ENCODE data around the gene SLC35G6. TPM values are rescaled to one million over a fixed set of nuclear protein-coding genes. Genes with fewer than 3 reads are reported as not detected.

Gene SLC35G6
- total and polyA plus RNA-seq, 2 of the 13 experiments (the other 11 are each of a cell fraction or from before 2014, with no cell fraction given): 0.07 TPM; not detected in 1

GRCh38 chr17:7460850-7461660, 20.2 kb upstream of the SLC35G6 start:
- ATAC-seq: no peak
- Histone ChIP-seq H3K4me1 (ENCODE audit: insufficient read depth, low read length) (no peaks in the 10 kb centered on the region), H3K4me2 (ENCODE audit: low read depth, low read length) (no peak overlapping the region), H2AFZ (ENCODE audit: low read length) (no peak overlapping the region), H3K9ac (ENCODE audit: insufficient read depth, low read depth, low read length) (no peak overlapping the region), H3K27ac (ENCODE audit: extremely low read length, insufficient read depth, low read length) (no peak overlapping the region), H4K20me1 (ENCODE audit: insufficient read depth, low read length) (no peaks in the 10 kb centered on the region; the same call in 1 of the 2 replicates), H3K36me3 (replicated peaks in 1 of 2; ENCODE audit: control insufficient read depth in 1 of 2, insufficient read depth in 2 of 2, low read length in 2 of 2) (no peaks in the 10 kb centered on the region; a peak in 2 of 5 replicates), H3K27me3 (ENCODE audit: control insufficient read depth in 1 of 2, insufficient read depth in 2 of 2, low read length in 2 of 2) (no peaks in the 10 kb centered on the region), H3K9me3 (ENCODE audit: low read length) (no peaks in the 10 kb centered on the region), H3K79me2 (ENCODE audit: insufficient read depth, low read length) (no peaks in the 10 kb centered on the region), H3K4me3 (replicated peaks in 1 of 3; ENCODE audit: insufficient read depth in 1 of 3, low read depth in 2 of 3, low read length in 3 of 3) (no peak overlapping the region)
- ChIA-PET POLR2A (no interaction called here), CTCF (ENCODE audit: low intra/inter-chr PET ratio, low total read pairs) (no interaction called here)
- in situ Hi-C loops (cut with HindIII; ENCODE audit: extremely low pct_ligation_motif_present, low pct_unique_long_range_greater_than_20kb) (no loop called here), intact Hi-C loops (cut with micrococcal nuclease; ENCODE audit: unreplicated experiment) (no loop called here)
- DNase-seq (ENCODE audit: low spot score): no peak
- 97% methylated on average over 7 of the region's 7 CpGs for WGBS (ENCODE audit: low lambda C conversion rate)
- no TSS peak for BruUV-seq (replicated peaks)
- FAIRE-seq: no peak
- TF ChIP-seq GABPB1 (CRISPR knock-in tag; IDR thresholded peaks at IDR 0.05) (no peak), PAF1 (CRISPR knock-in tag; IDR thresholded peaks at IDR 0.05) (0 out of 2 replicates have a peak, but pooled peaks have one; percentile 10), POLR2A (IDR thresholded peaks at IDR 0.05; ENCODE audit: insufficient read depth in 1 of 2, low read depth in 2 of 2, low read length in 2 of 2) (peak in 1 of 2 experiments; percentile 7; a peak in 1 of 4 replicates), NFYC (CRISPR knock-in tag; IDR thresholded peaks at IDR 0.05) (no peak), POLR2G (IDR thresholded peaks at IDR 0.05; ENCODE audit: low read depth, low read length) (peak; percentile 26; the same call in 1 of the 2 replicates)
- TF ChIP-seq, protein P1, sequence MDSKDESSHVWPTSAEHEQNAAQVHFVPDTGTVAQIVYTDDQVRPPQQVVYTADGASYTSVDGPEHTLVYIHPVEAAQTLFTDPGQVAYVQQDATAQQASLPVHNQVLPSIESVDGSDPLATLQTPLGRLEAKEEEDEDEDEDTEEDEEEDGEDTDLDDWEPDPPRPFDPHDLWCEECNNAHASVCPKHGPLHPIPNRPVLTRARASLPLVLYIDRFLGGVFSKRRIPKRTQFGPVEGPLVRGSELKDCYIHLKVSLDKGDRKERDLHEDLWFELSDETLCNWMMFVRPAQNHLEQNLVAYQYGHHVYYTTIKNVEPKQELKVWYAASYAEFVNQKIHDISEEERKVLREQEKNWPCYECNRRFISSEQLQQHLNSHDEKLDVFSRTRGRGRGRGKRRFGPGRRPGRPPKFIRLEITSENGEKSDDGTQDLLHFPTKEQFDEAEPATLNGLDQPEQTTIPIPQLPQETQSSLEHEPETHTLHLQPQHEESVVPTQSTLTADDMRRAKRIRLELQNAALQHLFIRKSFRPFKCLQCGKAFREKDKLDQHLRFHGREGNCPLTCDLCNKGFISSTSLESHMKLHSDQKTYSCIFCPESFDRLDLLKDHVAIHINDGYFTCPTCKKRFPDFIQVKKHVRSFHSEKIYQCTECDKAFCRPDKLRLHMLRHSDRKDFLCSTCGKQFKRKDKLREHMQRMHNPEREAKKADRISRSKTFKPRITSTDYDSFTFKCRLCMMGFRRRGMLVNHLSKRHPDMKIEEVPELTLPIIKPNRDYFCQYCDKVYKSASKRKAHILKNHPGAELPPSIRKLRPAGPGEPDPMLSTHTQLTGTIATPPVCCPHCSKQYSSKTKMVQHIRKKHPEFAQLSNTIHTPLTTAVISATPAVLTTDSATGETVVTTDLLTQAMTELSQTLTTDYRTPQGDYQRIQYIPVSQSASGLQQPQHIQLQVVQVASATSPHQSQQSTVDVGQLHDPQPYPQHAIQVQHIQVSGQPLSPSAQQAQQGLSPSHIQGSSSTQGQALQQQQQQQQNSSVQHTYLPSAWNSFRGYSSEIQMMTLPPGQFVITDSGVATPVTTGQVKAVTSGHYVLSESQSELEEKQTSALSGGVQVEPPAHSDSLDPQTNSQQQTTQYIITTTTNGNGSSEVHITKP (CRISPR knock-in tag; IDR thresholded peaks at IDR 0.05; ENCODE audit: low read depth): 0 out of 2 replicates have a peak, but pooled peaks have one; percentile 30
- TF ChIP-seq, protein P2, sequence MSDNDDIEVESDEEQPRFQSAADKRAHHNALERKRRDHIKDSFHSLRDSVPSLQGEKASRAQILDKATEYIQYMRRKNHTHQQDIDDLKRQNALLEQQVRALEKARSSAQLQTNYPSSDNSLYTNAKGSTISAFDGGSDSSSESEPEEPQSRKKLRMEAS (IDR thresholded peaks at IDR 0.05): no peak

All from HepG2 (cell line).